Inflammatory macrophage (primary cell): ENCODE data around the gene LEAP2.

Source experiments
- DNase-seq, 2 donors: peaks; one replicate each; pipeline ENCODE4 v3.0.0-alpha.2; 2020 to 2022
- total RNA-seq, 18 experiments: gene quantifications; one replicate each; lab custom pipeline; 2026; ENCODE audit warnings: mixed read lengths in 6 of 18, inconsistent platforms in 2 of 18; lab: John Stamatoyannopoulos, UW

The LEAP2 gene, protein sequence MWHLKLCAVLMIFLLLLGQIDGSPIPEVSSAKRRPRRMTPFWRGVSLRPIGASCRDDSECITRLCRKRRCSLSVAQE
- 0 to 0.48 (median 0.24) reads per million in 18 experiments for total RNA-seq

DNA sequence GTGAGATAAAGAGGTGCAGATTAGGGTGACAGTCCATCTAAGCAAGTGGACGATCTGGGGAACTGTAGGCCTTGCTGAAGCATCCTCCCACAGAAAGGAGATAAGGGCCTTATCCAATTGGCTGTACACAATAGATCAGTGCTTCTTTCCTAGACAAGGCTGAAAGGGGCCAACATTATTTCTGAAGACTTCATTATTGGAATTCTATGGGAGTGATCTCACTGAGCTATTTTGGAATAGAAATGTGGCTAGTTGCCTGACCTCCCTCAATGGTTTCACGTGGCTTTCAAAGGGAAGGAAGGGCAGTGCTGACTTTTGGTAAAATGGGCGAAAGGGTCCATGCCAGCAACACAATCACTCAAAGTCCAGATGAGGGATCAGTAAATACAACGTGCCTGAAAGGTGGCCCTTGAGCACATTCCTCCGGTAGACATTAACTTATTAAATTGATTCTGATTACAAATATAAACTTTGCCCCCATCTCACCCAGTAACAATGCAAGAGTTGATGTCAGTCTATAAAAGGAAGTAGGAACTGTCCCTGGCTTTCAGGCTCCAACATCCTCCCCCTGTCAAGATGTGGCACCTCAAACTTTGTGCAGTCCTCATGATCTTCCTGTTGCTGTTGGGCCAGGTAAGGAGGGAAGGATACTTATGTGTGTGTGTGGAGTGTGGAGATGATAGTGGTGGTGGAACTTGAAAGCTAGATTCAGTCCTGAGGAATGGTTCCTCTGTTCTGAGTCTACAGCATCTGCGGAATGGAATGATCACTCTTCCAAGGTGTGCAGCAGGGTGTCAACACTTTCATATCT is at the start of gene LEAP2:
TSS of gene LEAP2 (plus strand) at position 550 of the 811 bp plus-strand sequence. CDS start at position 577, 27 bp downstream.
- no peak for DNase-seq

DNA sequence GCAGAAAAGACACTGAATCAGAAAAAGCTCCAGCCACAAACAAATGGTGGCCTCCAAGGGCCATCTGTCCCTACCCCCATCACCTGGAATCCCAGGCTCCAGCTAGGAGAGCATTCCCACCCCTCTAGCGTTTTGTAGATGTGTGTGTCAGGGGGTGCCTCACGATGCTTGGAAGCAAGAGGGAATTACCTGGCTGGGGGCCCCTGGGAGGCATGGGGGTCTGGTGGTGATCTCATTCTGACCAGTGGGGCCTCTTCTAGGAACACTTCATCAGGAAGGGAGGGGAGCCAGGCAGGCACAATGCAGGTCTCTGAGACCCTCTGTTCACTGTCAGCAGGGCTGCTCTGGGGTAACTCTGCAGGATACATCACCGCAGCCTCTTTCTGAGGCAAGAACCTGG is 49.0 kb upstream of the LEAP2 start:
- no peak for DNase-seq

DNA sequence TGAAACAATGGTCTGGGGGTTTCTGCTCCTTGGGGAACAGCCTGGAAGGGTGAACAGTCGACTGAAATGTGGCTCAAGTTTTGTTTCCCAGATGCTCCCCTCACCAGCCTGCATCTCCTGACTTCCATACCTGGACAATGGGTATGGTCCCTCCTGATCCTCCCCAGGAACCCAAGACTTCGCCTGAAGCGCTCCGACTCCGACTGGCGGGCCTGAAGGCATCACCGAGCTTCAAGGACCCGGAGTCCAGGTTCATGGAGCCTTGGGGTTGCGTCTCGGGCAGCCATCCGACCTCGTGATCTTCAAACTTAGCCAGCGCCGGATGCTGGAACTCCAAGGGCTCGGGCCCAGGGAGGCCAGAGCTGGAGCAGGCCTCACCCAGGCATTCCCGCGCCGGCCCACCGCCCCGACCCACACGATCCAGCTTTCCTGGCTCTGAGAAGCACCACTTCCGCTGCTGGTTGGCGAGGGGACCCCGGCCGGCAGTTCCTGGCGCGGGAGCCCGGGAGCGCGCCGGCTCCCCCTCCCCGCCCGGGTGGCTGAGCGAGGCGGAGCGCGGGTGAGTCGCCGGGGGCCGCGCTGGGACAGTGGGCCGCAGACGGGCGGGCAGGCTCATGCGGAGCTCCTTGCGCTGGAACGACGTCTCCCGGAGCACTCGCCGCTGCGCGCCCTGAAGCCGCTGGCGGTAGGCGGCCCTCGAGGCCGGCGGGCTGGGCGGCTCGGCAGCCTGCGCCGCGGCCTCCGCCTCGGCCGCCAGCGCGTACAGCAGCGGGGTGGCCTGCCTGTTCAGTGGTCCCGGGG is 48.2 kb upstream of the LEAP2 start:
- no peak for DNase-seq

DNA sequence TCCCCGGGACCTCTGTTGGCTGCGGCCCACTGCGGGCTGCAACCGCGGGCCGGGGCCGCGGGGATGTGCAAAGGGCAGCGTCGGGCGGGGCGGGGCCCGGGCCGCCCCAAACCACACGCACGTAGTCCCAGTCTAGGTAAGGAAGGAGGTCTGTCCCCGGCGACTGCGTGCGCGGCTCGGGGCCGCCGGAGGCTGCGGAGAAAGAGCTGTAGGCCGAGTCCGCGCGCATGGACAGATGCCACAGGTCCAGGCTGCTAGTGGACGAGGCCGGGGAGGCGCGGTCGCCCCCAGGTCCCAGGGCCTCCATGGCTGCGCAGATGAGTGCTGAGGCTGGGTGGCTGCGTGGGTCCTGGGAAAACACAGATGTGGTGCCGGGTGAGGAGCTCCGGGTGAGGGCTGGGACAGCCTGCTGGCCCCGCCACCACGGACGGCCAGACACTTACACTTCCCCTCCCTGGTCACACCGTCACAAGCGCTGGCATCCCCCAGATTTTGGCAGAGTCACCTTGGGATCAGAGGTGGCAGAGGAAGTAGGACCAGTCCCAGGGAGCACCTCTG is 47.6 kb upstream of the LEAP2 start:
- no peak for DNase-seq

DNA sequence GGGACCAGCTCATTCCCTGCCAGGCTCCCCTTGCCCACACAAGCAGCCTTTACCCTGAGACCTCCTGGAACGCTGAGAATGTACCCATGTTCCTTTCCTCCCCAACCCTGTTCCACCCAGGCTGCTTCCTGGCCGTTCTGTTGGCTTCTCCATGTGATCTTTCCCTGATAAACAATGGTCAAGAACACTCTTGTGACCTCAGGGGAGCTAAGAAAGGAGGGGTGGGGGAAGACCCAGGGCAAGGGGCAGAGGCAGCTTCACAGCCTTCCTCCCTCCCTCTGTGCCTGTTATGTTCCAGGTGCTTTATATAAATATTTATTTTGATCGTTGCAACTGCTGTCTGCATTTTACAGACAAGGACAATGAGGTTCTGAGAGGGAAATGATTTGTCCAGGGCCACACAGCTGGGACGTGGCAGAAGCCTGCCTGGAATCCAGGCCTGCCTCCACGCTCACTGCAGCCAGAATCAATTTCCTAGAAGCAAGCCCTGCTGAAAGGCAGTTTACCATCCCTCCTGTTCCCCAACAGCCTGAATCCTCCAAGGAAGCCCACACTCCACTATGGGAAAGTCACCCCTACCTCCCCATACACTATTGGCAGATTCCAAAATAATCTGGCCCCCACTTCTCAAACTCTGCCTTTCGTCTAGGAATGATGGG is 46.9 kb upstream of the LEAP2 start:
- no peak for DNase-seq

DNA sequence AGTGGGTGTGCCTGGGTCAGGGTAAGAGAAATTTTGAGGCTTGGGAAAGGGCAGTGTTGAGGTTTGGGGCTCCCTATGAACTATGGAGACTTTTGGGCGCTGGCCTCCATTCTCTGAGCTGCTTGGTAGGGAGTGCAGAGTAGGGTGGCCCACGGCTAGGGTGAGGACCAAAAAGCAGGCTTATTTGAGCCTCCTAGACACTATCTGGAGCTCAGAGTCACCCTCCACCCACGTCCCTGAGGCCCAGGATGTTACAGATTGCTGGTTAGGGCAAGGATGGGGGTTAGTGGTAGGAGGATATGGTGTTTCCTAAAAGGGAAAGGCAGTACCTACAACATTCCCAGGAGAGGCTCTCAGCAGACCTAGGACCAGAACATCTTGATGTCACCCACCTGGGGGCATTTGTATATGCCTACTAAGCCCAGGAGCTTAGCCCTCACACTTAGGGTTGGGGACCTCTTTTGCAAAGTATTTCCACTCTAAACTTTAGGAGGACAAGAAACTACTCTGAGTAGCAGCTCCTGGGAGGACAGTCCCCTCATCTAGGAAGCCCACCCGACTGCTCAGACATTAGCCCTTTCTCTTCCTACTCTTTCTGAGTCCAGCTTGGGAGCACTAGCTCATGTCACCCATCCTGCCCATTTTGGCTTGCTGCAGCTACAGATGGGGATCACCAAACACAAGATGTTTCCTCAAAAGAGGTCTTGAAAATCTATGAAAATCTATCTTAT is 45.4 kb upstream of the LEAP2 start:
- no peak for DNase-seq

DNA sequence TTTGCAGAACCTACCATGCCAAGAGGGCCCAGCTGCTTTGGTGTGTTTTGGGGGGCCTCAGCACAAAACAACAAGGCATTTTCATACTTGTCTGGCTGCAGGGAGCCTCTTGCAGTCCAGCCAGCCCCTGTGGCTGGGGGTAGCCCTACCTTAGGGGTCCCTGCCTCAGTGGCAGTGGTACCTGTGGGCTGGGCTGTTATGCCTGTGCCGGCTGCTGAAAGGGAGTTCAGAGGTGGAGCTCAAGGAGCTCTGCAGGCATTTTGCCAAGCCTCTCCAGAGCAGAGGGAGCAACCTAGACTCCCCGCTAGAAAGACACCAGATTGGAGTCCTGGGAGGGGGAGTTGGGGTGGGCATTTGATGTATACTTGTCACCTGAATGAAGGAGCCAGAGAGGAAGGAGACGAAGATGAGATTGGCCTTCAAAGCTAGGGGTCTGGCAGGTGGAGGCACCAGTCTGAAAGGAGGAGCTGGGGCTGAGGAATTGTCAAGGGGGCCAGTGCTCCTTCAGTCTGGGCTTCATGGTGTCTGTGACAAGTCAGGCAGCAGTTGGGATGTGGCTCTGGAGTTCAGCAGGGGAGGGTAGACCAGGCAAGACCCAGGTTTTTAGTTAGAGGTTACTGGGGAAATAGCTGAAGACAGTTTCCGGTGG is 44.5 kb upstream of the LEAP2 start:
- DNase-seq, result no peak

DNA sequence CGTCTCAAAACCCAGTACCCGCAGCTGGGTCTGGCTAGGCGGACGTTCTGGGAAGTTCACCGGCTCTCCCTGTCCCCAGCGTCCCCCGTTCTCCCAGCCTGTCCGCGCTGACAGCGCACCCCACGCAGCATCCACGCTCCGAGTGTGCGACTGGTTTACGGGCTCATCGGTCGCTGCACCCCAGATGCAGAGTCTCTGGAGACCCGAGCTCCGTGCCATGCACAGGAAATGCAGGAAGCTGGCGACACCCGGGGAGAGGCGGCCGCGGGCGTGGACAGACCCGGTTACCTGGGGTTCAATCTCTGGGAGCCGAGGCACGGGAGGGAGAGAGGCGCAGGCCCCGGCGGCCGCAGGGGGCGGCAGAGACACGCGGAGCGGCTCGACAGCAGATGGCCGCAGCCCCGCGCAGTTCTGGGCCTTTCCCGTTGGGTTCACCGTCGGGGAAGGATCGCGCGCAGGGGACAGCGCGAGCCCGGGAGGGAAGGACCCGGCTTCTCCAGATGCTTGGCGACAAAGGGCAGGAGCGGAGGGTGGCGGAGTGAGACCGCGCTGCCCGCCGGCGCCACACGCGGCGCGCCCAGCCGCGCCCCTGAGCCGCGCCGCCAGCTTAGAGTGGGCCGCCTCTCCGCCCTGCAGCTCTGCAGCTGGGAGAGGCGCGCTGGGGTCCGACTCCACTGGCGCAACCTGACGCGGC is 43.6 kb upstream of the LEAP2 start:
- DNase-seq, result peak; percentile 62 to 65

DNA sequence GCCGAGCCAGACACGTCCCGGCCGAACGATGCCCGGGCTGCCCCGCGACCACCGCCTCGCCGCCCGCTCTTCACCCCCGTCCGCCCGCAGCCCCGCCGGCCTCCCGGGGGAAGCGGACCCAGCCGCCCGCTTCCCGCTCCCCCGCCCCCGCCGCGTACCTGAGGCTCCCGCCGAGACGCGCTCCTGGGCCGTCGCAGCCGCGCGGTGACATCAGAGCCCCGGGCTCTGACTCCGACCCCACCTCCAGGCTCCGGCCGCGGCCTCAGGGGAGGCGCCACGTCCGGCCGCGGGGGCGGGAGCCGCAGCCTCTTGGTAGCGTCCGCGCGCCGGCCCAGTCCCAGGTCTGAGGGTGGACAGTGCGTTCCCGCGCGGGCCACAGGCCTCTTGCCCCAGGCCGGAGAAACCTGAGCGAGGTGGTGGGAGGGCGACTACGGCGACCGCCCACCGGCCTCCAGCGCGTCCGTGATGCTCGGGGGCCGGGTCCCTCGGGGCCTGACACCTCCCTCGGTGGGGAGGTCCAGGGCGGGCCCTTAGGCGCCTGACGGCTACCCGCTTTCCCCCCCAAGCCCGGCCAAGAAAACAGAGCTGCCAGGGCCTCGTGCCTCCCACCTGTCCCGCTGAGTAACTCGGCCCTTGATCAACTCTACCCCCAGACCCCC is 42.9 kb upstream of the LEAP2 start, which contains the start of gene SHROOM1:
TSS of gene SHROOM1 (minus strand) at position 212 of the 659 bp plus-strand sequence. CDS start 4,507 bp downstream, outside the sequence.
- DNase-seq, result peak; percentile 45 to 61

DNA sequence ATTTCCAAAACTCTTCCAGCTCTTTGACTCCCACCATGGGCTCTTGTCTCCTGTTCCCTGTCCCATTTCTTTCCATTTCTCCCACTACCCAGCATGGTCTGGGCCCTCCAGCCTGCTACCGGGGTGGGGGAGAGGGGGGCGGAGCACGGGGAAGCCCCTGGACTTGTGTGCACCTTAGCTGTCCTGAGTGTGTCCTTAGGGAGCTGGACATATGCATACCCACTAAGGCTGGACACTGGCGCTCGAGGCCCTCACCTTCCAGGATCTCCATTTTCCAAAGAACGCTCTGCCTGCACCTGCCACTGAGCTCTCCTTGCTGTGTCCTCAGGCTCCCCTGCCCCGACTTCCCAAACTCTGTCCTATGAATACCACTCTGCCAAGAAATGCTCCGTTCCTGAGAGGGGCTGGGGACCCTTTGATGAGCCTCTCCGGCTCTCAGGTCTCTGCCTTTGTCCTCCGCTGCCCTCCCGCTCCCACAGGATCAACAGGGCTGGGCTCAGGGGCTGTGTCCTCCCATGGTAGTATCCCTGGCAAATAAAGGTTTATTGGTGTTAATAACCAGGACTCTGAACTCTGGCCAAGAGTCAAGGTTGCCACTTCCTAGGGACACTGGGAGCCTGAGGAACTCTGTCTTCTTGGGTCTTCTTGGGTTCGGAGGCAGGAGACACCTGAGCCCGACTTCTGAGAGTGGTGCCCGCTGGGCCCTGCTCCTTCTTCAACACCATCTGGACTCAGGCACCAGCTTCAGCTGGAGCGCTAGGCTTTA is 42.2 kb upstream of the LEAP2 start:
- DNase-seq, result no peak

DNA sequence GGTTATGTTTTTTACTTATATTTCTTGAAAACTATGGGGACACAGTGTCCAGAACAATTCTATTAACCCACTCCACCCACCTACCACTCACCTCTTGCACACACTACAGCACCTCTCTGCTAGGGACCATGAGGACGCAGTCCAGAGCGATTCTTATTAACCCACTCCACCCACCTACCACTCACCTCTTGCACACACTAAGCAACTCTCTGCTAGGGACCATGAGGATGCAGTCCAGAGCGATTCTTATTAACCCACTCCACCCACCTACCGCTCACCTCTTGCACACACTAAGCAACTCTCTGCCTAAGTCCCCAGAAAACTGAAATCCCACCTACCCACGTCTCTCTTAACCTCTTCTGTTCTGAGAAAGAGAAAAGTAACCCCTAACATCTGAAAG is 40.9 kb upstream of the LEAP2 start:
- no peak for DNase-seq

DNA sequence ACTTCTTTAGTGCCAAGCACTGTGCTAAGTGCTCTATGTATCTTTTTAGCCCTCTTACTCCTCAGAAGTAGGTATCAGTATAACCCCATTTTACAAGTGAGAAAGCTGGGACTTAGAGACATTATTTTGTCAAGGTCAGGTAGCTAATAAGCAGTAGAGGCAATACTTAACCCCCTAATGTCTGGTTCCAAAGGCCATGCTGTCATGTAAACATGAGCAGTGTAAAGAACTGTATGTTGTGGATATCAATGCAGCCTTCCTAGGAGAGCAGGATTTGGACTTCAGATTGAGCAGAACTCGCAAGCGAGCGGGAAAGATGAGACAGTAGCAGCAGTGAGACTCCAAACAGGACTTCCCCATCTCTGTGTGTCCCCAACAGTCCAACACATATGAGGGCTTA is 39.4 kb upstream of the LEAP2 start:
- DNase-seq, result no peak

DNA sequence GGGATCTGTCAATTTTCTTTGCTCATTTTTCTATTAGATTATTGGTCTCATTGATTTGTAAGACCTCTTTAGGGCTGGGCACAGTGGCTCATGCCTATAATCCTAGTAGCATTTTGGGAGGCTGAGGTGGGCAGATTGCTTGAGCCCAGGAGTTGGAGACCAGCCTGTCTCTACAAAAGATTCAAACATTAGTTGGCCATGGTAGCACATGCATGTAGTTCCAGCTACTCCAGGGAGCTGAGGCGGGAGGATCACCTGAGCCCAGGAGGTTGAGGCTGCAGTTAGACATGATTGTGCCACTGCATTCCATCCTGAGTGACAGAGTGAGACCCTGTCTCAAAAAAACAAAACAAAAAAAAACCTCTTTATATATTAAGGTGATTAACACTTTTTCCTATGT is 36.6 kb upstream of the LEAP2 start:
- no peak for DNase-seq

DNA sequence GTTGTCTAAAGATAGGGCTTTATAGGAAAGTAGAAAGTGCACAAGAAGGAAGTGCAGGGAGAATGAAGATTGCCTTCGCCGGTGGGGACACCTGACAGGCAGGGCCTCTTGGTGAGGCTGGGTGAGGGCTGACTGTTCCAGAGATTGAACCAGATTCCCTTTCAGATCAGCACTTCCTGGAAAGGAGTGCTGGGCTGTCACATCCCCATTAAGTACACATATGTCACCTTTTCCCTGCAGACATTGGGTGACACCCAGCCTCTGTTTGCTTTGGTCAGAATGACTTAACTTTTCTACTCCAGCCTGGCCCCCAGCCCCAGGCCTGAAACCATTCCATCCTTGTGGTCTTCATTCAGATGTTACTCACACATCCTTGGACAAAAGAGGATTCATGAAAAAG is 35.6 kb upstream of the LEAP2 start:
- no peak for DNase-seq

DNA sequence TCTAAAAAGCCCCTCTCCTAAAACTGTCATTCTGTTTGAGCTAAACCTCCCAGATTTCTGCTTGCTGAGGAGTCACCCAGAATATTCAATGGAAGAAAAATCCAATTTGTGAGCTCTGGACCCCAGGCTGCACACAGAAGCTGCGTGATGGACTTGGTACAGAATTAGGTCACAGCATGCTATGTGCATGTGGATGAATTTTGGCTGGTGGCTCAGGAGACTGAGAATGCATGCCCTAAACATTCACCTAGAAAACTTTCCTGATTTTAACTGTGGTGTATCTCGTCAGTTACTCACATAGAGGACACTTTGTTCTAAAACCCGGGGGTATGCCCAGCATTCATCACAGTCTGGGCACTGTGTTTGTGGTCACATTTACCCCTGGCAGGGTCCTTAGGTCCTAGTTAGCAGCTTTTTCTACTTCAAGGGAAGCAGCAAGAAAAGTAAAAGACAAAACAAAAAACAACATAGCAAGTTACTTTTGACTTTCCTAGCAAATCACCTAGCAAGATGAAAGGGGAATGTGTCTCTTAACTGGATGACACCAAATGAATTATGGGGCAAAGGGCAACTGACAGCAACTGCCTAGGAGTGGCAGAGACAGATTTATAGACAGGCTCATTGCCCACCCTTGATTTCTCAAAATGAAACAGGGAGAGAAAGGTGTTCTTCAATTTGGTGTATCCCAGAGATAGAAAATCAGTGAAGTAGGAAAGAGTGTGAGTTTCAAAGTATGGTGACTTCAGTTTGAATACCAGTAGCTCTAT is 34.8 kb upstream of the LEAP2 start:
- peak in 1 of 2 donors; percentile 1 for DNase-seq

DNA sequence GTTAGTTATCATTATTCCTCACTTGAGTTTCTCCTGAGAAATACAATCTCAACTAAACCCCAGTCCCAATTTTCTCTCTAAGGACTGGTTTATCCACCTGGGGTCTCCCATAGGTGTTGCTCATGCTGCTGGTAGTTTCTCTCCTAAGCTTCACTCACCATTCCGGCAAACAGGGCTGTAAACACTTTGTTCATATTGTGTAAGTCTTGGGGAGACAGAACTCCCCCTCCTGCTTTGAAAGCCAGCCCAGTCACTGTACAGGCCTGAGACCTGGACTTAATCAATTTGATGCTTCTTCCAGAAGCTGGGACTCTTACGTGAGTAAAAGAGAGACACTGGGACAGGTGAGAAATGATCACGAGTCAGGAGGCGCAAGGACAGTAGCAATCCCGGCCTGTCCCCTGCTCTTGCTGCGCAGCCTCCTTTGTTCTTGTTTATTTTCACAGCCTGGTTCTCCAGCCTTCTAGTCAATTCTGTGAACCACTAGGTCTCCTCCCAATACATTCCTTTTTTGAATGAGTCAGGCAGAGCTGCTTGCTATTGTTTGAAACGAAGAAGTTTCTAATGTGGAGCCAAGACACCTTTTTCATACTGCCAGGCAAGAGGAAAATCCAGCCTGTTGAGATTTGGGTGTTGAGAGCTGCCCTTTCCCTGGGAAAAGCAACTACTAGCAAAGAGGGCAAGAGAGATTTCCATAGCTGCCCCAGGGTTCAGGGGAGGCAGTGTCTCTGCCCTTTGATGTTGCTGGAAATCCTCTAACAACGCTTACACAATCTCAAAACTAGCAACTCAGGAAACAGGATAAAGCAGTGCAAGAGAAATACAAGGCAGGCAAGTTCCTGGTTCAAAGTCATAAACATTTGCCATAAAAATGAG is 33.8 kb upstream of the LEAP2 start:
- peak in 1 of 2 donors; percentile 22 for DNase-seq

DNA sequence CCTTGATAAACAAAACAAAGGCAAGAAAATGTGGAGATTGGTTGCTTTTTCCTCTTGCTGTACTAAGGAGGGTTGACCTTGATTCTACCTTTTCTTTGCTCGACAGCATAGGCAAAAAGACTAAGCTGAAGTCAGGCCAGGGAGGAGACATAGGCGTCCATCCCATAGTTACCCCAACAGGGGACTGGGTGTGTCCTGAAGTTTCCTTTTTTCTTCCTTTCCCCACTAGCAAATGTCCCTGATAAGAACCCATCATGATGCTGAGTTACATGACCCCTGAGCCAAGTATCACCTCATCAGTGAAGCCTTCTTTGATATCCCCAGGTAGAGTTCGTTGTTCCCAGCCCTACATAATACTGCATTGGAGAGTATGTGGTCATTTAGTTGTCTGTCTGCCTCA is 33.2 kb upstream of the LEAP2 start:
- no peak for DNase-seq

DNA sequence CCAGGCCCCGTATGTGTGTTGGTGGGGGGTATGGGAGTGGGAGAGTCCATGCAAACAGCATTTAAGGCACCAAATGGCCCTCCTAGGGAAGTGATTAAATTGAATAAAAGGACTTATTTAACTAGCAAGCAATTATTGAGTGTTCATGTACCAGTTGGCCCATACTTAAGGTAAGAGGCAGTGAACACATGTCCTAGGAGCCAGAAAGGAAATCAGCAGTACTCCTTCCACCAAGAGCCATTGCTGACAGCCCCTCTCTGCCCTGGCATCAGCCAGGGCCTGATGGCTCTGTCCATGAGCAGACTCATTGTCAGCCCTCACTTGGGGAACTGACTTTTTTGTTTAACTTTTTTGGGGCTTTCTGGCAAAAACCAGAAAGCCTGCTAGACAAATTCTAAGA is 32.6 kb upstream of the LEAP2 start:
- no peak for DNase-seq
